ENCODE data around the gene FCN1. TPM values are rescaled to one million over a fixed set of nuclear protein-coding genes. Genes with fewer than 3 reads are reported as not detected.

The FCN1 gene
- polyA plus RNA-seq, 1 of the 3 experiments (the other 2 are of a cell fraction) = not detected

- Histone ChIP-seq H3K4me2 (no peak overlapping the region), H3K36me3 (replicated peaks in 1 of 2; ENCODE audit: control insufficient read depth in 1 of 2, insufficient read depth in 2 of 2, low read length in 1 of 2) (no peaks in the 10 kb centered on the region), H3K4me3 (ENCODE audit: low read depth in 2 of 2, low read length in 1 of 2) (no peak overlapping the region), H2AFZ (ENCODE audit: low read depth) (no peak overlapping the region), H3K79me2 (ENCODE audit: insufficient read depth) (no peaks in the 10 kb centered on the region), H3K27me3 (ENCODE audit: insufficient read depth) (no peaks in the 10 kb centered on the region), H3K27ac (ENCODE audit: low read depth in 2 of 2, low read length in 1 of 2) (no peak overlapping the region), H4K20me1 (ENCODE audit: insufficient read depth) (no peaks in the 10 kb centered on the region), H3F3A (replicated peaks; ENCODE audit: insufficient read depth) (no peaks in the 10 kb centered on the region), H3K9me3 (no peaks in the 10 kb centered on the region), H3K4me1 (ENCODE audit: control insufficient read depth in 1 of 2, insufficient read depth in 2 of 2, low read depth in 1 of 2, low read length in 1 of 2) (no peaks in the 10 kb centered on the region), H3K9ac (no peak overlapping the region), H3K9me2 (no peaks in the 10 kb centered on the region)
- 60% methylated on average over 27 of the region's 27 CpGs for WGBS (ENCODE audit: low lambda C conversion rate)
- ChIA-PET POLR2A (no interaction called here), CTCF (interaction anchor here (0.9 kb wide), 1 partner anchor 24 kb away, joined by 3 read pairs; no protein-coding TSS in a partner anchor)
- DNase-seq = no peak
- TF ChIP-seq YY1 (IDR thresholded peaks at IDR 0.05; ENCODE audit: low read depth) (no peak), PBX3 (IDR thresholded peaks at IDR 0.05) (no peak), JUND (IDR thresholded peaks at IDR 0.05) (no peak), TEAD4 (IDR thresholded peaks at IDR 0.05; ENCODE audit: borderline replicate concordance, insufficient read depth) (no peak), CHD2 (IDR thresholded peaks at IDR 0.05; ENCODE audit: low read length, partially characterized antibody) (no peak), TCF12 (IDR thresholded peaks at IDR 0.05) (no peak), RAD21 (IDR thresholded peaks at IDR 0.05; ENCODE audit: low read length) (no peak)
- TF ChIP-seq, protein P1, sequence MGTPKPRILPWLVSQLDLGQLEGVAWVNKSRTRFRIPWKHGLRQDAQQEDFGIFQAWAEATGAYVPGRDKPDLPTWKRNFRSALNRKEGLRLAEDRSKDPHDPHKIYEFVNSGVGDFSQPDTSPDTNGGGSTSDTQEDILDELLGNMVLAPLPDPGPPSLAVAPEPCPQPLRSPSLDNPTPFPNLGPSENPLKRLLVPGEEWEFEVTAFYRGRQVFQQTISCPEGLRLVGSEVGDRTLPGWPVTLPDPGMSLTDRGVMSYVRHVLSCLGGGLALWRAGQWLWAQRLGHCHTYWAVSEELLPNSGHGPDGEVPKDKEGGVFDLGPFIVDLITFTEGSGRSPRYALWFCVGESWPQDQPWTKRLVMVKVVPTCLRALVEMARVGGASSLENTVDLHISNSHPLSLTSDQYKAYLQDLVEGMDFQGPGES (IDR thresholded peaks at IDR 0.05; ENCODE audit: low read depth, low read length) = no peak
- TF ChIP-seq, protein P2, sequence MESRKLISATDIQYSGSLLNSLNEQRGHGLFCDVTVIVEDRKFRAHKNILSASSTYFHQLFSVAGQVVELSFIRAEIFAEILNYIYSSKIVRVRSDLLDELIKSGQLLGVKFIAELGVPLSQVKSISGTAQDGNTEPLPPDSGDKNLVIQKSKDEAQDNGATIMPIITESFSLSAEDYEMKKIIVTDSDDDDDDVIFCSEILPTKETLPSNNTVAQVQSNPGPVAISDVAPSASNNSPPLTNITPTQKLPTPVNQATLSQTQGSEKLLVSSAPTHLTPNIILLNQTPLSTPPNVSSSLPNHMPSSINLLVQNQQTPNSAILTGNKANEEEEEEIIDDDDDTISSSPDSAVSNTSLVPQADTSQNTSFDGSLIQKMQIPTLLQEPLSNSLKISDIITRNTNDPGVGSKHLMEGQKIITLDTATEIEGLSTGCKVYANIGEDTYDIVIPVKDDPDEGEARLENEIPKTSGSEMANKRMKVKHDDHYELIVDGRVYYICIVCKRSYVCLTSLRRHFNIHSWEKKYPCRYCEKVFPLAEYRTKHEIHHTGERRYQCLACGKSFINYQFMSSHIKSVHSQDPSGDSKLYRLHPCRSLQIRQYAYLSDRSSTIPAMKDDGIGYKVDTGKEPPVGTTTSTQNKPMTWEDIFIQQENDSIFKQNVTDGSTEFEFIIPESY (IDR thresholded peaks at IDR 0.05; ENCODE audit: borderline replicate concordance, low read depth) = no peak
Measured at GRCh38 chr9:134935701-134936345, 18.1 kb upstream of the FCN1 start.

GRCh38 chr9:134935056-134935640 is 17.4 kb upstream of the FCN1 start:
- Histone ChIP-seq H3K9me3 (no peaks in the 10 kb centered on the region), H3K27ac (ENCODE audit: low read depth in 2 of 2, low read length in 1 of 2) (no peak overlapping the region), H3F3A (replicated peaks; ENCODE audit: insufficient read depth) (no peaks in the 10 kb centered on the region), H3K79me2 (ENCODE audit: insufficient read depth) (no peaks in the 10 kb centered on the region), H4K20me1 (ENCODE audit: insufficient read depth) (no peaks in the 10 kb centered on the region), H3K4me3 (ENCODE audit: low read depth in 2 of 2, low read length in 1 of 2) (no peak overlapping the region), H3K4me1 (ENCODE audit: control insufficient read depth in 1 of 2, insufficient read depth in 2 of 2, low read depth in 1 of 2, low read length in 1 of 2) (no peaks in the 10 kb centered on the region), H2AFZ (ENCODE audit: low read depth) (no peak overlapping the region), H3K9ac (no peak overlapping the region), H3K4me2 (no peak overlapping the region), H3K27me3 (ENCODE audit: insufficient read depth) (no peaks in the 10 kb centered on the region), H3K9me2 (no peaks in the 10 kb centered on the region), H3K36me3 (replicated peaks in 1 of 2; ENCODE audit: control insufficient read depth in 1 of 2, insufficient read depth in 2 of 2, low read length in 1 of 2) (no peaks in the 10 kb centered on the region)
- no peak for DNase-seq
- WGBS (ENCODE audit: low lambda C conversion rate) = 53% methylated on average over 17 of the region's 17 CpGs
- ChIA-PET CTCF (no interaction called here), POLR2A (no interaction called here)
- TF ChIP-seq TEAD4 (IDR thresholded peaks at IDR 0.05; ENCODE audit: borderline replicate concordance, insufficient read depth) (no peak), CHD2 (IDR thresholded peaks at IDR 0.05; ENCODE audit: low read length, partially characterized antibody) (no peak)
- TF ChIP-seq, protein P3, sequence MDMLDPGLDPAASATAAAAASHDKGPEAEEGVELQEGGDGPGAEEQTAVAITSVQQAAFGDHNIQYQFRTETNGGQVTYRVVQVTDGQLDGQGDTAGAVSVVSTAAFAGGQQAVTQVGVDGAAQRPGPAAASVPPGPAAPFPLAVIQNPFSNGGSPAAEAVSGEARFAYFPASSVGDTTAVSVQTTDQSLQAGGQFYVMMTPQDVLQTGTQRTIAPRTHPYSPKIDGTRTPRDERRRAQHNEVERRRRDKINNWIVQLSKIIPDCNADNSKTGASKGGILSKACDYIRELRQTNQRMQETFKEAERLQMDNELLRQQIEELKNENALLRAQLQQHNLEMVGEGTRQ (IDR thresholded peaks at IDR 0.05; ENCODE audit: borderline replicate concordance, low read depth, low read length) = no peak

Data from SK-N-SH (cell line).